Lower lobe of right lung (tissue), 2 donors: Measurements from ENCODE around the gene LRRC23. TPM values are rescaled to one million over a fixed set of nuclear protein-coding genes. Genes with fewer than 3 reads are reported as not detected.

Experiments
- ATAC-seq, 2 donors: fragments of 200-7000 bp; cut with Tn5 transposase; one replicate each; pipeline ENCODE4 v1.9.1; 2020 to 2022; ENCODE audit warnings: mild to moderate bottlenecking in 2 of 2, moderate library complexity in 2 of 2
- DNase-seq: peaks from one replicate; pipeline ENCODE4 v3.0.0-alpha.2; 2020
- H3K27ac ChIP-seq: fragments of 200-600 bp; one replicate; pipeline ENCODE4 v1.8.0; 2022
- H3K27me3 ChIP-seq: fragments of 200-600 bp; one replicate; pipeline ENCODE4 v1.8.0; 2022; ENCODE audit warnings: low read depth
- H3K36me3 ChIP-seq: fragments of 200-600 bp; one replicate; pipeline ENCODE4 v1.8.0; 2022; ENCODE audit warnings: mild to moderate bottlenecking
- H3K4me1 ChIP-seq: fragments of 200-600 bp; one replicate; pipeline ENCODE4 v1.8.0; 2022
- H3K4me3 ChIP-seq: fragments of 200-600 bp; one replicate; pipeline ENCODE4 v1.8.0; 2022; ENCODE audit warnings: mild to moderate bottlenecking
- H3K9me3 ChIP-seq: fragments of 200-600 bp; one replicate; pipeline ENCODE4 v1.8.0; 2022
- CTCF ChIP-seq: fragments of 200-600 bp; IDR thresholded peaks from one replicate; pipeline ENCODE4 v1.8.0; 2022; ENCODE audit warnings: antibody characterized with exemption, mild to moderate bottlenecking
- intact Hi-C: fragments of 100-400 bp; cut with DNase I; formaldehyde crosslinking; loops from one replicate; pipeline ENCODE4 v1.11.0; 2022
- total RNA-seq: library from RNA; stranded (reverse); fragmentation: NEBNext Ultra II Directional; extraction: Animal tissue kit (Norgen Biotek cat#: 25700); gene quantifications from one replicate; pipeline ENCODE4 v1.2.1, GENCODE V29; 2021
- donor health status: DM: no; HTN: yes; CAD: no; lungs with severe emphysema.

Gene LRRC23
- total RNA-seq, 1 donor from 2014 or later = 26.6 TPM

DNA sequence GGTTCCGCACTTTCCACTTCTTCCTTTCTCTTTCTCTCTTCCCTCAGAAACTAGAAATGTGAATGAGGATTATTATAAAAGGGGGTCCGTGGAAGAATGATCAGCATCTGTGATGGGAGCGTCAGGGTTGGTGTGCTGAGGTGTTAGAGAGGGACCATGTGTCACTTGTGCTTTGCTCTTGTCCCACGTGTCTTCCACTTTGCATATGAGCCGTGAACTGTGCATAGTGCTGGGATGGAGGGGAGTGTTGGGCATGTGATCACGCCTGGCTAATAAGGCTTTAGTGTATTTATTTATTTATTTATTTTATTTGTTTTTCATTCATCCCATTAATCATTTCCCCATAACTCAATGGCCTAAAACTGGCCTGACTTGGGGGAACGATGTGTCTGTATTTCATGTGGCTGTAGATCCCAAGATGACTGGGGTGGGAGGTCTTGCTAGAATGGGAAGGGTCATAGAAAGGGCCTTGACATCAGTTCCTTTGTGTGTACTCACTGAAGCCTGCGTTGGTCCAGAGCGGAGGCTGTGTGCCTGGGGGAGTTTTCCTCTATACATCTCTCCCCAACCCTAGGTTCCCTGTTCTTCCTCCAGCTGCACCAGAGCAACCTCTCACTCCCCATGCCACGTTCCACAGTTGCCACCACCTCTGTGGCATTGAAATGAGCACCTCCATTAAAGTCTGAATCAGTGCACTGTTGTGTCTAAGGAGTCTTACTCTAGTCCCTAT, 18.5 kb downstream of the LRRC23 start:
- no peak for TF ChIP-seq CTCF
- peaks cover 22% of the 10 kb centered on the region for H3K36me3 ChIP-seq
- ATAC-seq (no peak), DNase-seq (peak; percentile 10)
- no peak overlapping the region for H3K4me3 ChIP-seq
- no peak overlapping the region for H3K27ac ChIP-seq
- H3K27me3 ChIP-seq = no peaks in the 10 kb centered on the region
- H3K4me1 ChIP-seq = peaks cover 35% of the 10 kb centered on the region
- intact Hi-C loops = no loop called here
- H3K9me3 ChIP-seq = no peaks in the 10 kb centered on the region

DNA sequence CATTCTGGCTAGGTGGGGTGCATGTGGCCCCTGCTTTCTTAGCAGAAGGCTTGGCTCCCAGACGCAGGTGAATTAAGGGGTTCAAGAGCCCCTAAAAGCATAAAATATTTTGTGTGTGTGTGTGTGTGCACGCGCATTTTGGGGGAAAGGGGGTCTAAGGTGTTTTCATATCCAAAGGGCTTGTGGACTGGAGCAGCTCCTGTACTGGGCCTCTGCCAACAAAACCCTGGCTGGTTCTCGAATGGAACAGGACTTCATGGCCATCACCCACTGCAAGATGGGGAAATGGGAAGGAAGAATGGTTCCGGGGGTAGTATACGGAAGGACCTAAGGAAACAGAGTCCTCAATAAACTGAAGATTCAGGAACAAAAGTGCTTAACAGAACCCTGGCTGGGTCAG, 19.2 kb downstream of the LRRC23 start:
- no peaks in the 10 kb centered on the region for H3K27me3 ChIP-seq
- intact Hi-C loops = no loop called here
- no peak for TF ChIP-seq CTCF
- no peak overlapping the region for H3K4me3 ChIP-seq
- H3K4me1 ChIP-seq = peaks cover 35% of the 10 kb centered on the region
- ATAC-seq (no peak), DNase-seq (peak; percentile 21)
- H3K27ac ChIP-seq = peak overlapping the region; percentile 86
- H3K36me3 ChIP-seq = peaks cover 22% of the 10 kb centered on the region
- H3K9me3 ChIP-seq = no peaks in the 10 kb centered on the region

DNA sequence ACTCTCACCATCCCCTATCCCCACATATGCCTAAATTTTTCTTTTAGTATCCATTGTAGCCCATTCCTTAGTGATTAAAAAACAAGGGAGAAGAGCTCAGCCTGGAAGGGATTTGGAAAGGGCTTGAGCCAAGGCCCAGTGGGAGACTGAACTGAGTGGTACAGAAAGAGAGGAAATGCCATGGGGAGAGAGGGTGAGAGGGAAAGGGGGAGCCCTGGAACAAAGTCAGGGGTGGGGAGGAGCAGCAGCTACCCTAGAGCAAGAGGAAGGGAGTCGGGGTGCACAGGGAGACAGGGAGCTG, 20.6 kb downstream of the LRRC23 start:
- Histone ChIP-seq H3K36me3 (peaks cover 12% of the 10 kb centered on the region), H3K4me3 (peak overlapping the region; percentile 81), H3K4me1 (peaks cover 48% of the 10 kb centered on the region), H3K27ac (peak overlapping the region; percentile 86), H3K27me3 (no peaks in the 10 kb centered on the region), H3K9me3 (no peaks in the 10 kb centered on the region)
- ATAC-seq = no peak
- no peak for DNase-seq
- intact Hi-C loops = no loop called here
- TF ChIP-seq CTCF = no peak

- peak overlapping the region; percentile 81 for H3K4me3 ChIP-seq
- no peaks in the 10 kb centered on the region for H3K27me3 ChIP-seq
- H3K9me3 ChIP-seq = no peaks in the 10 kb centered on the region
- H3K4me1 ChIP-seq = peaks cover 53% of the 10 kb centered on the region
- intact Hi-C loops = no loop called here
- peaks cover 12% of the 10 kb centered on the region for H3K36me3 ChIP-seq
- TF ChIP-seq CTCF = no peak
- peak; percentile 85 to 86 for ATAC-seq
- peak; percentile 70 for DNase-seq
- H3K27ac ChIP-seq = peak overlapping the region; percentile 86
These were observed 21.1 kb downstream of the LRRC23 start for GRCh38 chr12:6925540-6926279.

DNA sequence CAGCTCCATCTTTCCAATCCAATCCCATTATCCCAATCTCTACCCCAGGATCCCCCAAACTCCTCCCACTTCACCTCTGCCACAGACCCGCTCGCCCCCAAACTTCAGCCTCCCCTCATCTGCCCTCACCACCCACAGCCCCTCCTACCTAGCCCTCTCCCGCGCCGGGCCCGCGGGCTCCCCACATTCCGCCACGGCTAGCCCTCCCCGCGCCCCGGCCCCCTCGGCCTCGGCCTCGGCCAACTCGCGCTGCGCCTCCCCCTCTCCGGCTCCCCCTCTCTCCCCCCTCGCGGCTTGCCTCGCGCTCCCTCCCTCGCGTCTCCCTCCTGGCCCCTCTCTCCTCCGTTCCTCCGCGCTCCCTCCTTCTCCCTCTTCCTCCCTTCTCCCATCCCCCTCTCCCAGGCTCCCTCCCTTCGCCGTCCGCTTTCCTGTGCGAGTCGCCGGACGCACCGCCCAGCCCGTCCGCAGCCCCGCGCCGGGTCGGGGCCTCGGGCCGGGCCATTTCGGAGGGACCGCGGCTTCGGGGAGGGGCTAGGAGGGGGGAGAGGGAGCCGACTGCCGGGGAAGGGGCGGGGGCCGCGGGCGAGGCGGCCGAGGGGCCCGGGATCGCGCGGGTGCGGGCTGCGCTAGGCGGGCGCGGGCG, 22.9 kb downstream of the LRRC23 start, which contains the start of gene ATN1:
Gene ATN1, plus strand, starts transcription at position 581 of the 643 bp plus-strand sequence. CDS start 6,043 bp downstream, outside the sequence.
- intact Hi-C loops = no loop called here
- Histone ChIP-seq H3K4me1 (peaks cover 64% of the 10 kb centered on the region), H3K9me3 (no peaks in the 10 kb centered on the region), H3K4me3 (peak within 1 kb of the TSS; percentile 81), H3K36me3 (peaks cover 8% of the 10 kb centered on the region), H3K27ac (peak within 1 kb of the TSS; percentile 86), H3K27me3 (no peaks in the 10 kb centered on the region)
- peak; percentile 49 to 56 for ATAC-seq
- no peak for TF ChIP-seq CTCF
- peak; percentile 77 for DNase-seq
